NCI-H2196 (cell line): ENCODE data around the gene RPS16.
"Not testable (repeated sequence)": the region's sequence is repeated elsewhere in the genome, so short reads cannot be mapped to it uniquely, and the experiment has no call there.

ENCODE experiments used
- DNase-seq: peaks from one replicate; lab custom pipeline; 2025; ENCODE audit not compliant: unreplicated experiment; lab: John Stamatoyannopoulos, UW

RPS16 gene

DNA sequence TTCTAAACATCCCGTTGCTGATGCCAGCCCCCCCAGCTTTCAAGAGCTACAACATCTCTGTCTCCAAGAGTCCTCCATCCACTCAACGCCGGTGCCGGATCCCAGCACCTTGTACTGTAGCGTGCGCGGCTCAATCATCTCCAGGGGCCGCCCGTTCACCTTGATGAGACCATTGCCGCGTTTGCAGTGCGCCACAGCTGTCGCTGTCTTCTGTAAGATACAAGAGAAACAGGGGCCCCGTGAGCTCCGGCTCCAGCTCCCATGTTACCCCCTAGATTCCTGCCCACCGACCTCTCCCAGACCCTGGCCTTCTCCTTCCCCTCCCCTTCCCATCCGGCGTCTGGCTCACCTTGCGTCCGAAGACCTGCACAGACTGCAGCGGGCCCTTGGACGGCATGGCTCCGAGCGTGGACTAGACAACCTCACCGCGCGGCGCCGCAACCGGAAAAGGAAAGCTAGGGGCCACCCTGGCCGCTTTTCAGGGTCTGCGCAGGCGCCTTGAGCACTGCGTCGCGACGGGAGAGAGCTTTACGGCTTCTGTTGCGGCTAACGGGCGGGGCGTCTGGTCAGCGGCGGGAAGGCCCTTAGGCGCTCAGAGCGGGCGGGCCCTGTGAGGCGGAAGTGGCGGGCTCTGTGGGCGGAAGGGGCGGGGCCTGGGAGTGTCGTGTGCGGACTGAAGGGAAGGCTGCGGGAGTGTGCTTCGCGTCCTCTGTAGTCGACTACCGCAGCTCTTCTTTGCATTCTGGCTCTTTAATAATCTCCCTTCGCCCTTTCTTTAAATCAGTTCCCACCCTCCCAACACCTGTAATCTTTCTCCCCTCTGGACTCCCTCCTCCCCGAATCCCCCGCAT is at the start of gene RPS16:
Gene RPS16 (minus strand): TSS at position 451 of the 851 bp plus-strand sequence. CDS start 54 bp downstream, at position 397.
- peak; percentile 98 for DNase-seq

DNA sequence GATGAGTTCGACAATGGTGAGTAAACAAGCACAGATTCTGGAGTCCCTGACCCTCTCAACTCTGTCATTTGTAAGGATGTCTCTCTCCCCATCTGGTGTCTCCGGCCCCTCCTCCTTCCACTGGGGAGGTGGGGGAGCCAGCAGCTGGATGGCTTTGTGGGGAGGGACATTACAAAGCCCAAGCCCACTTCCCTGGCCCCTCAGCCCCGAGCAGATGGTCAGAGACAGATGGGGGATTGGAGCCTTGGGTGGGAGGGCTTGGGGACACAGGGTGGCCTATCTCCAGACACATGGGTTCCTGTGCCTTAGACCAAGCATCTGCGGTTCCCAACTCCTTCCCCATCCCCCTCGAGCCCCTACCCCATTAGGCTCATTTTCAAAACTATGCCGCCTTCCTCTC is 47.4 kb upstream of the RPS16 start:
- no peak for DNase-seq

DNA sequence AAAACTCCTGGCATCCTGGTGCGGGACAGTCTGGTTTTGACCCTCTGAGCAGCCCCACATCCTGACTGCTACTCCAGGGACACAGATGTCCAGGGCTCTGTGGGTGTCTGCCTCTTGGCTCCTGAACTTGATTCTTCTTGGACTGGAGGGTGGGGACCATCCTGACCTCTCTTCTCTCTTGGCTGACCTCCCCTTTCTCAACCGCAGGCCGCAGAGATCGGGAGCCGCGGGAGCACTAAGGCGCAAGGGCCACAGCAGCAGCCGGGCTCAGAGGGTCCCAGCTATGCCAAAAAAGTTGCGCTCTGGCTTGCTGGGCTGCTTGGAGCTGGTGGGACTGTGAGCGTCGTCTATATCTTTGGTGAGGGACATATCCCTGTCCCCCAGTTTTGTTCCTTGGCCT is 45.9 kb upstream of the RPS16 start:
- no peak for DNase-seq

DNA sequence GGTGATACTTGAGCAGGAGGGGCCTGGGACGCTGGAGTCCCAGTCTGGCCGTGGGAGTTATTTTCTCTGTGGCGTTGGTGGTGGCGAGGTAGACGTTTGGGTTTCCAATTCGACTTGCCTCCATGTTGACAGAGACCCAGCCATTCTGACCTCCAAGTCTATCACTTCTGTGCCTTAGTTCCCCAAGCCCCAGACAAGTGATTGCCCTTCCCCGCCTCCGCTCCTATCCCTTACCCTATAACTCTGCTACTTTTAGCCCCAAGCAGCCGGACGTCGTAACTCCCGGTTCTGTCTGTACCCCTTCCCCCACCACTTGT is 45.4 kb upstream of the RPS16 start:
- no peak for DNase-seq

DNA sequence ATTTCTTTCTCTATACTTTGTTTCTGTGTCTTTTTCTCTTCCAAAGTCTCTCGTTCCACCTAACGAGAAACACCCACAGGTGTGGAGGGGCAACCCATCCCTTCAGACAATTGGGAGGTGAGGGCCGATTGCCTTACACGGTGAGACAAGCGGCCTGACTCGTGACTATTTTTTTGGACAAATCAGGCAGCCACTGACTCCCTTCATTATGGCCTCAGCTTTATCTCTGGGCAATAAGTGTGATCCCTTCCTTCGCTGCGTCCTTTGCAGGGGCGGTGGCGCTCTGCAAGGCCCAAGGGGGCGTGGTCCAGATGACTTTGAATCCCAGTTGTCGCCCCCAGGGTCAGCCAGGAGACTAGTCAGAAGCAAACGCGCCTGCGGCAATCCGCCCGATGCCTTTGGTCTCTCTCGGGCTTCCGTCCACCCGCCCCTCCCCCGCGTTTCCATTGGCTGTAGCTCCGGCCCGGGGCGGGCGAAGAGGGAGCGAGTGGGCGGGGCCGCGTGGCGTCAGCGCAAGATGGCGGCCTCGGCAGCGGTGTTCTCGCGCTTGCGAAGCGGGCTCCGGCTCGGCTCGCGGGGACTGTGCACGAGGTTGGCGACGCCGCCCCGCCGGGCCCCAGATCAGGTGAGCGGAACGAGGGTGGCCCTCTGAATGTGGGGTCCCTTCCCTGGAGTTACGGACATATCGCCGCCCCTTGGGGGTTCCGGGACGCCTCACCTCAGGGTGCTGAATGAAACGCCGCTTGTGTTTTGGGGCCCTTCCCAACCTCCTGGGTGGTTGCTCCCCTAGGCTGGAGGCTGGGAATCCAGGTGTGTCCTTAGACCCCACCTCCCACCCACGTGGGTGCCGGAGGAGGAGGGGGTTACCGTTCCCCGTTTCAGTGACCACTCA is 44.8 kb upstream of the RPS16 start, which contains the start of gene TIMM50:
Gene TIMM50 (plus strand): TSS at position 502 of the 892 bp plus-strand sequence. CDS start 16 bp downstream, at position 518.
- DNase-seq, result peak; percentile 96

DNA sequence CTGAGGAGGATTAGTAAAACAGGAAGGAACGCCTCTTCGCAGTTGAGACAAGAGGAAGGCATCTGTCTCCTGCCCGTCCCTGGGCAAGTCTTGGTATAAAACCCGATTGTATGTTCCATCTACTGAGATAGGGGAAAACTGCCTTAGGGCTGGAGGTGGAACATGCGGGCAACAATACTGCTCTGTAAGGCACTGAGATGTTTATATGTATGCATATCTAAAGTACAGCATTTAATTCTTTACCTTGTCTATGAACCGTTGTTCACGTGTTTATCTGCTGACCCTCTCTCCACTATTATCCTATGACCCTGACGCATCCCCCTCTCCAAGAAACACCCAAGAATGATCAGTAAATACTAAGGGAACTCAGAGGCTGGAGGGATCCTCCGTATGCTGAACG is 44.2 kb upstream of the RPS16 start:
- DNase-seq, result no peak

DNA sequence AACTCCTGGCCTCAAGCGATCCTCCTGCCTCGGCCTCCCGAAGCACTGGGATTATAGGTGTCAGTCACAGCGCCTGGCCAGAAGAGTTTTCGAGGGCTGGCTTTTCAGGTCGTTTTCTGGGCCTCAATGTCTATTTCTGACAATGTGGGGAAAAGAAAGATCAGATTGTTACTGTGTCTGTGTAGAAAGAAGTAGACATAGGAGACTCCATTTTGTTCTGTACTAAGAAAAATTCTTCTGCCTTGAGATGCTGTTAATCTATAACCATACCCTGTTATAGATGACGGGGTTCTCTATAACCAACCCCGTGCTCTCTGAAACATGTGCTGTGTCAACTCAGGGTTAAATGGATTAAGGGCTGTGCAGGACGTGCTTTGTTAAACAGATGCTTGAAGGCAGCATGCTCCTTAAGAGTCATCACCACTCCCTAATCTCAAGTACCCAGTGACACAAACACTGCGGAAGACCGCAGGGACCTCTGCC is 43.6 kb upstream of the RPS16 start:
- not testable (repeated sequence) for DNase-seq

DNA sequence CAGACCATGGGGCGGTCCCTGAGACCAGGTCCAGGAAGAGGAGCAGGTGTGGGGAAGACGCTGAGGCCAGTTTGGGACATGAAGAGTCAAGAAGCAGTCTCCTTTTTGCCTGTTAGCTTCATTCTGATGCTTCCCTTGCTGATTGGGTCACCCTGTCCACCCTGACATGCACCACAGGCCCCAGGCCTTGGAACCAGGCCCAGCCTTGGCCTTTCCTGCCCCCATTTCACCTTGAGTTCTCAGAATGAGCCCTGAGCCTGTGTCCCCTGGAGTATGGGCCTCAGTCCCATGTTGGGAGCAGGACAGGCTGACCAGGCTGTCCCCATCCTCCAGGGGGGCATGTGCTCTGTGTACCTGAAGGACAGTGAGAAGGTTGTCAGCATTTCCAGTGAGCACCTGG is 40.0 kb upstream of the RPS16 start:
- DNase-seq, result no peak

DNA sequence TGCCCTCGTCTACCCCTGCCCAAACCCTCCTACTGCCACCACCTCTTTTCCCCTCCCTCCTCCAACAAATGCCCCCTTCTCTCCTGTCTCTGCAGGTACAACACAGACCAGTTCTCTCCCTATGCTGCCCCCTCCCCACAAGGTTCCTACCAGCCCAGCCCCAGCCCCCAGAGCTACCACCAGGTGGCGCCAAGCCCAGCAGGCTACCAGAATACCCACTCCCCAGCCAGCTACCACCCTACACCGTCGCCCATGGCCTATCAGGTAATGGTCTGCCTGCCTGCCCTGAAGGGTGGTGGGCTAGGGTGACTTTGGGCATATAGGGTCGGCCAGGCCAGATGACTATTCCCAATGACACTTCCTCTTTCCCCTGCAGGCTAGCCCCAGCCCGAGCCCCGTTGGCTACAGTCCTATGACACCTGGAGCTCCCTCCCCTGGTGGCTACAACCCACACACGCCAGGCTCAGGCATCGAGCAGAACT is 38.4 kb upstream of the RPS16 start:
- DNase-seq, result peak; percentile 45

DNA sequence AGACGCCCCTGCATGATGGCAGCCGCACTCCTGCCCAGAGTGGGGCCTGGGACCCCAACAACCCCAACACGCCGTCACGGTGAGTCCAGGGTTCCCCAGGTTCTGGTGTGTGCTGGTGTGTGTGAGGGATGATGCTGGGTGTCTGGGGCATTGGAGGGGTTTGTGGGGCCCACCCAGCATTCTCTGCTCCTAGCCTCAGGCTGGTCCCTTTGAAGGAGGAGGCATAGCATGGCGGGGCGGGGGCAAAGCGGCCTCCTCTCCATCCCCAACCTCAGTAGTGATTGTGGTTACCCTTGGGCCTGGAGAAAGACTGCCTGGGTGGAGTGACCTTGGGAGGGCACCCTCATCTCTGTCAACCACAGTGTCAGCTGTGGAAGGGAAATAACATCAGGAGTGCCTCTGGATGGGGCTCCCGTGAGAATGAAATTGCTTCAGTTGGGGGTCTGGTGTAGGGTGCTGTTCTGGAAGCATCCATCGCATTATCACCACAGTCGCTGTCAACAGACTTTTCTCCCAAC is 37.8 kb upstream of the RPS16 start:
- DNase-seq, result no peak

DNA sequence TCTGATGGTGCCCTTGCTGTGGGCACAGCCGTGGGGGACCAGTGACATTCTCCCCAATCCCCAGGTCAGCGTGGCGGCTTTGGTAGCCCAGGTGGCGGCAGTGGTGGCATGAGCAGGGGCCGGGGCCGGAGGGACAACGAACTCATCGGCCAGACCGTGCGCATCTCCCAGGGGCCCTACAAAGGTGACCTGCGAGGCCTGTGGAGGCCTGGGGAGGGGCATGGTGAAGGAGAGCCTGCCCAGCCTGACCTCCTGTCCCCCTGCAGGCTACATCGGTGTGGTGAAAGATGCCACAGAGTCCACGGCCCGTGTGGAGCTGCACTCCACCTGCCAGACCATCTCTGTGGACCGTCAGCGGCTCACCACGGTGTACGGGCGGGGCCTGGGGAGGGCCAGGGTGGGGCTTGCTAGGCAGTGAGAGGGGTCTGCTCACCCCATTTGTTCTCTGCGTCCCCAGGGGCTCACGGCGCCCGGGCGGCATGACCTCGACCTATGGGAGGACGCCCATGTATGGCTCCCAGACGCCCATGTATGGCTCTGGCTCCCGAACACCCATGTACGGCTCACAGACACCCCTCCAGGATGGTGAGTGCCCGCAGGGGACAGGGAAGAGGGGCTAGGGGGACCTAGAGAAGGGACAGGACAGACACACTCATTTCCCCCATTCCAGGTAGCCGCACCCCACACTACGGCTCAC is 37.1 kb upstream of the RPS16 start:
- no peak for DNase-seq

DNA sequence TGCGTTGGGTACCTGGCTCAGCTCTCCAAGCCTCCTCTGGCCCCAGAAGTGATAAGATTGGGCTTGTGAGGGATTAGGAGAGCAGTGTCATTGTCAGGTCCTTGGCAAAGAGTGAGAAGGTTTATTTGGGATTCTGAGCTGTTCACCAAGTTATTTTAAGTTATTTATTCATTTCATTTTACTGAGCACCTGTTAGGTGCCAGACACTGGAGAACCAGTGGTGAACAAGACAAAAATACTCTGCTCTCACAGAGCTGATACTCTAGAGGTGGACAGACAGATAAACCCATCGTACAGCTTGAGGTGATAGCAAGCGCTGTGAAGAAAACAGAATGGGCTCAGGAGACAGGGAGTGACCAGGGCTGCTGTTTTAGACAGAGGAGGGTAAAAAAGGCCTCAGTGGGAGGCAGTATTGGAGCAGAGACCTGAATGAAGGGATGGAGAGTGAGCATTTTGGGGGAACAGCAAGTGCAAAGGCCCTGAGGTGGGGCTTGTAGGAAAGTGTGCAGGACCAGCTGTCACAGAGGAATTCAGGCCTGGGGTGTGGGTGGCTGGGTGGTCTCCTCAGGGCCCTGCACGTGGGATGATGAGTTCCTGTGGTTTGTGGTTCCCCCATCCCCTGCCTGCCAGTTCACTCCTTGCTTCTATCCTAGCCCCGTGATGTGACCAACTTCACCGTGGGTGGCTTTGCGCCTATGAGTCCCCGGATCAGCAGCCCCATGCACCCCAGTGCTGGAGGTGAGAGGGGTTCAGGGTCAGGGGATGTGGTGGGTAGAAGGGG is 36.2 kb upstream of the RPS16 start:
- DNase-seq, result no peak

DNA sequence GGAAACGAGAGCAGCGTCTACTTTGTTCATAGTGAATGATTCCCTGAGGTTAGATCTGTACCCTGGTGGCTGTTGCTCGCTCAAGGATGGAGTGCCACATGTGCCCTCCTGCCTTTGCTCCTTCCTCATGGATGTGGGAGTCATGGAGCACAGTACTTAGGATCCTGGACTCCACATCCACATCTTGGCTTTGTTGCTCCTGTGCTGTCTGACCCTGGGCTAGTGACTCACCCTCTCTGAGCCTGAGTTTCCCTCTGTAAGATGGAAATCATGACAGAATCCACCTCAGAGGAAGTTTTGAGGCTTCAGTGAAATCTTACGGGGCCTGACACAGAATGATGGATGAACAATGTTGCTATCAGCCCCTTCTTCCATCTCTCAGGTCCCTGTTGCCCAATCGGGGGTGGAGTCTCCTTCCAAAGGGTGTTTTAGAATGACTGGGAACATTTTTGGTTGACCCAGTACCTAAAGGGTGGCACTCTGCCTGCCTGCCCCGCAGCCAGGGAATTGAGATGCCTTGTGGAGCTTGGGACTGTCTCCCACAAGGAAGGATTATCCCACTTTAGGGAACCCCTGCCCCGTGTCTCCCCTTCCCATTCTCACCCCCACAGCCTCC is 35.1 kb upstream of the RPS16 start:
- DNase-seq, result no peak

DNA sequence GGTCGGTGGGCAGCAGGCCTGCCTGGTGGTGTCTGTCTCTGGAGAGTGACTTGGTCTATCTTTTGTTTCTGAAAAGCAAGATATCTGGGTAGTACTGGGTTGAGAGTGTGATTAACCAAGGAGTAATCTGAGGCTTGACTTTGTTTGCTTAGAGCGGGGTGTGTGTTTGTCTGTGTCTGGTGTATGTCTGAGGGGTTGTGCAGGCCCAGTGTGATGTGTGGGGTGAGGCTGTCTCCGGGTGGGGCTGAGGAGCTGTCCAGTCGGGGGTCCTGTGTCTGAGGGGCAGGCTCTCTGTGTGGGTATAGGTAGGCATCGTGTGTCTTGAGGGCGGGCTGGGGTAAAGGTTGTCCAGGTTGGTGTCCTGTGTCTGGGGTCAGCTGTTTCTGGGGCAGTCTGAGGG is 33.8 kb upstream of the RPS16 start:
- no peak for DNase-seq

DNA sequence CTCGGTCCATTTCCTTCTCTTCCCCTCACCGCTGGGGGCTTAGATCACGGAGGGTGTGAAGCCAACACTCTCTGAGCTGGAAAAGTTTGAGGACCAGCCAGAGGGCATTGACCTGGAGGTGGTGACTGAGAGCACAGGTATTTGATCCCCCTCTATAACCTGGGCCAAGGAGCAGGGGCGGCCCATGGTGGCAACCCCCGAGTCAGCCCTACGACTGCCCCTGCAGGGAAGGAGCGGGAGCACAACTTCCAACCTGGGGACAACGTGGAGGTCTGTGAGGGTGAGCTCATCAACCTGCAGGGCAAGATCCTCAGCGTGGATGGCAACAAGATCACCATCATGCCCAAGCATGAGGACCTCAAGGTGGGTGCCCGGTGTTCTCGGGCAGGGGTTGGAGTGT is 33.3 kb upstream of the RPS16 start:
- DNase-seq, result no peak

DNA sequence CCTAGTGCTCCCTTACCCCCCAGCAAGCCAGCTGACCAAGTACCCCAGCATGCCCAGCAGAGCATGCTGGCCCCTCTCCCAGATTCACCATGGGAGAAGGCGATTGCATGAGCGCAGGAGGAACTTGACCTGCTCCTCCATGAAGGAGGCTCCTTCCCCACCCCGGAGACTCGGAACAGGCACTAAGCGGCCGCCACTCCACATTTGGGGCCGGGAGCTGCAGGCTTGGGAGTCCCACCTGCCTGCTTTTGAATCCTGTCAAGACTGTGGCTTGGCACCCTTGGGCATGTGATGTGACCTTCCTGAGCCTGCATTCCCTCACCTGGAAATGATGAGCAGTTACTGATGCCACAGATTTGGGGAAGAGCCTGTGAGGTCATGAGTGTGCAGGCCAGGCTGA is 32.2 kb upstream of the RPS16 start:
- no peak for DNase-seq

DNA sequence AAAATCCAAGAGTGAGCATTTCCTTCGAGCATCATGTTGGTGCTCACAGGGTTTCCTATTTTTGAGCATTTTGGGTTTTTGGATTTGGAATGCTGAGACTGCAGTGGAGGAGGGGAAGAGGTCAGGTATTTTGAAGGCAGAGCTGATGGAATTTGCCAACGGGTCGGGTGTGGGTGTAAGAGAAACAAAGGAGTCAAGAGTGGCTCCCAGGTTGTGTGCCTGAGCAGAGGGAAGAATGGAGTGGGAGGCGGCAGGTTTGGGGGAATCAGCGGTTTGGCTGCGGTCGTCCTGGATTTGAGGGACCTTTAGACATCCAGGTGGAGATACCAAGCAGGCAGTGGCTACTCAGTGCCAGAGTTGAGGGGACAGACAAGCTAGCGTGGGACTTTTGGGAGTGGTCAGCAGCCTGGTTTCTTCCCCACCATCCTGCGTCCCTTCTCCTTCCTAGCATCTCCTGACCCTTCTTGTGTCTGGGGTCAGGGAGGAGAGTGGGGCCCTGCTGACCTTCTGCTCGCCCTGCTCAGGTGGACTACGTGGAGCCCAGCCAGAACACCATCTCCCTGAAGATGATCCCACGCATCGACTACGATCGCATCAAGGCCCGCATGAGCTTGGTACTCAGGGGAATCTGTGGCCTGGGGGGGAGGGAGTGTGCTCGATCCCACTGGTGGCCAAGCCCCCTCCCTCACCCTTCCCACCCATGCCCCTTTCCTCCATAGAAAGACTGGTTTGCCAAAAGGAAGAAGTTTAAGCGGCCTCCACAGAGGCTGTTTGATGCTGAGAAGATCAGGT is 30.4 kb upstream of the RPS16 start:
- no peak for DNase-seq

DNA sequence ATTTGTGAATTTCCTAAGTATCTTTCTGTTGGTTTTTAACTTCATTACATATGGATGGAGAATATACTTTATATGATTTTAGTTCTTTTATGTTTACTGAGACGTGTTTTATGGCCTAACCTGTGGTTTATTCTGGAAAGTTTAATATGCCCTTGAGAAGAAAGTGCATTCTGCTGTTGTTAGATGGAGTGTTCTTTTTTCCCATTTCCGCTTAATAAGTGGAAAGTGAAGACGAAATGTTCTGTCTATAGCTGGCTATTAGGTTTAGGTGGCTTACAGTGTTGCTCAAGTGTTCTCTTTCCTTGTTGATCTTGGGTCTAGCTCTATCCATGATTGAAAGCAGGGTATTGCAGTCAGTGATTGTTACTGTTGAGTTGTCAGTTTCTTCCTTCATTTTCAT is 27.7 kb upstream of the RPS16 start:
- DNase-seq, result no peak

DNA sequence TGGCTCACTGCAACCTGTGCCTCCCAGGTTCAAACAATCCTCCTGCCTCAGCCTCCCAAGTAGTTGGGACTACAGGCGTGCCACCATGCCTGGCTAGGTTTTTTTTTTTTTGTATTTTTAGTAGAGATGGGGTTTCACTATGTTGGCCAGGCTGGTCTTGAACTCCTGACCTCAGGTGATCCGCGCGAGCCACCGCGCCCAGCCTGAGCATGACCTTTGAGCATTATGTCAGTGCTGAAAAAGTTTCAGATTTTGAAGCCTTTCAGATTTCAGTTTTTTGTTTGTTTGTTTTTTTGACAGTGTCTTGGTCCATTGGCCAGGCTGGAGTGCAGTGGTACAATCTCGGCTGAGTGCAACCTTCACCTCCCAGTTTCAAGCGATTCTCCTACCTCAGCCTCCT is 15.5 kb upstream of the RPS16 start:
- not testable (repeated sequence) for DNase-seq
